HepG2 (cell line): Measurements from ENCODE around the gene ARPC1B. TPM values are rescaled to one million over a fixed set of nuclear protein-coding genes. Genes with fewer than 3 reads are reported as not detected.

Experiments used
- ATAC-seq: fragments of 200-7000 bp; cut with Tn5 transposase; 3 replicates; pipeline ENCODE4 v1.9.1; 2020; ENCODE audit warnings: mild to moderate bottlenecking, moderate library complexity
- BruUV-seq: library from RNA; stranded (reverse); fragments of 400-500 nt; replicated peaks from 2 replicates; lab custom pipeline; 2021; lab: Mats Ljungman, UMichigan
- CTCF ChIA-PET: fragments of 300-600 bp; formaldehyde crosslinking; extraction: SDS; loops from one replicate; lab custom pipeline; 2021; ENCODE audit warnings: low total read pairs, inconsistent platforms, low intra/inter-chr PET ratio; lab: Yijun Ruan, JAX
- POLR2A ChIA-PET: fragments of 350-600 bp; sonication (Branson Sonifier 250); formaldehyde crosslinking; loops from one replicate; lab custom pipeline; 2020; ENCODE audit warnings: antibody characterized with exemption, inconsistent platforms; lab: Yijun Ruan, JAX
- DNase-seq: peaks from one replicate; pipeline ENCODE4 v3.0.0-alpha.2; 2015; ENCODE audit warnings: low spot score
- FAIRE-seq: peaks from 3 replicates; lab custom pipeline; 2011; peaks lifted over from hg19 to GRCh38; lab: Jason Lieb, UNC
- H2AFZ ChIP-seq: one replicate; pipeline ENCODE4 v1.6.1; 2011; ENCODE audit warnings: low read length, inconsistent platforms
- H3K27ac ChIP-seq: fragments of 300-600 bp; 3 replicates; pipeline ENCODE4 v1.8.0; 2011; ENCODE audit warnings: mixed run types, mild to moderate bottlenecking, mixed read lengths, low read length, inconsistent platforms; ENCODE audit not compliant: insufficient read depth; ENCODE audit errors: extremely low read length
- H3K27me3 ChIP-seq, 2 experiments: fragments of 200-600 bp in 1 of 2; 2 replicates in 1 of 2; 3 replicates in 1 of 2; pipeline versions ENCODE4 v1.6.0 to v1.8.0; 2011; ENCODE audit warnings: low read length in 2 of 2, mild to moderate bottlenecking in 2 of 2, moderate library complexity in 2 of 2, inconsistent platforms in 1 of 2; ENCODE audit not compliant: insufficient read depth in 2 of 2, control insufficient read depth in 1 of 2
- H3K36me3 ChIP-seq, 2 experiments: fragments of 200-600 bp in 1 of 2; replicated peaks in 1 of 2; 2 replicates in 1 of 2; 3 replicates in 1 of 2; pipeline versions ENCODE4 v1.5.1 to v1.8.0; 2011; ENCODE audit warnings: low read length in 2 of 2, inconsistent platforms in 1 of 2; ENCODE audit not compliant: insufficient read depth in 2 of 2, control insufficient read depth in 1 of 2
- H3K4me1 ChIP-seq: 2 replicates; pipeline ENCODE4 v1.5.1; 2012; ENCODE audit warnings: low read length, inconsistent platforms; ENCODE audit not compliant: insufficient read depth
- H3K4me2 ChIP-seq: 2 replicates; pipeline ENCODE4 v1.6.0; 2011; ENCODE audit warnings: low read depth, low read length, inconsistent platforms
- H3K4me3 ChIP-seq, 3 experiments: fragments of 200-600 bp in 1 of 3; sonication (generic), shearing (Covaris generic) in 1 of 3; replicated peaks in 1 of 3; 2 replicates each; pipeline ENCODE4 v1.5.1; 2011 to 2016; ENCODE audit warnings: low read length in 3 of 3, inconsistent platforms in 2 of 3, low read depth in 2 of 3, mild to moderate bottlenecking in 2 of 3, control low read depth in 1 of 3, mixed read lengths in 1 of 3; ENCODE audit not compliant: insufficient read depth in 1 of 3
- H3K79me2 ChIP-seq: one replicate; pipeline ENCODE4 v1.6.1; 2011; ENCODE audit warnings: low read length, inconsistent platforms; ENCODE audit not compliant: insufficient read depth
- H3K9ac ChIP-seq: 2 replicates; pipeline ENCODE4 v1.6.0; 2011; ENCODE audit warnings: mild to moderate bottlenecking, low read depth, low read length, inconsistent platforms; ENCODE audit not compliant: insufficient read depth
- H3K9me3 ChIP-seq: 2 replicates; pipeline ENCODE4 v1.5.1; 2012; ENCODE audit warnings: mild to moderate bottlenecking, low read length
- H4K20me1 ChIP-seq: 2 replicates; pipeline ENCODE4 v1.6.0; 2011; ENCODE audit warnings: inconsistent platforms, mild to moderate bottlenecking, low read length, moderate library complexity; ENCODE audit not compliant: insufficient read depth
- RBAK ChIP-seq: sonication (generic); formaldehyde crosslinking; IDR thresholded peaks from 2 replicates; pipeline ENCODE4 v1.5.1; 2020; ENCODE audit warnings: mild to moderate bottlenecking, missing genetic modification reagents
- ZC3H13 ChIP-seq: sonication (generic); formaldehyde crosslinking; IDR thresholded peaks from 2 replicates; pipeline ENCODE4 v1.8.1; 2023; ENCODE audit warnings: mild to moderate bottlenecking, missing genetic modification reagents, moderate library complexity
- ZFY ChIP-seq: sonication (generic); formaldehyde crosslinking; IDR thresholded peaks from 2 replicates; pipeline ENCODE4 v1.4.0; 2020; ENCODE audit warnings: missing genetic modification reagents
- WGBS: methylation state at CpG from one replicate; pipeline ENCODE4 v1.1.6; 2017; ENCODE audit warnings: low lambda C conversion rate; 5-methylcytosine and 5-hydroxymethylcytosine counted together
- in situ Hi-C: cut with HindIII; loops from 2 replicates; pipeline ENCODE4 v1.10.0; 2017; ENCODE audit warnings: low pct_unique_long_range_greater_than_20kb; ENCODE audit not compliant: extremely low pct_ligation_motif_present
- intact Hi-C: fragments of 100-400 bp; cut with micrococcal nuclease; formaldehyde crosslinking; loops from one replicate; pipeline ENCODE4 v1.10.0; 2022; ENCODE audit not compliant: unreplicated experiment
- polyA plus RNA-seq, 8 experiments: library from polyadenylated mRNA; depleted of rRNA in 3 of 8; stranded (reverse) in 7 of 8; unstranded in 1 of 8; fragments of >200 nt; fragmentation: Illumina TruSeq in 4 of 8; extraction: Trizol in 4 of 8; gene quantifications; 2 replicates each; pipeline versions ENCODE4 v1.2.1 to v1.2.3, GENCODE V29; 2011 to 2016; ENCODE audit warnings: low read depth in 4 of 8, missing spikeins in 1 of 8, mixed read lengths in 1 of 8; ENCODE audit not compliant: insufficient read depth in 1 of 8
- total RNA-seq, 5 experiments: library from RNA; depleted of rRNA; stranded (reverse); fragments of >200 nt; fragmentation: Illumina TruSeq; extraction: Trizol; gene quantifications; 2 replicates each; pipeline ENCODE4 v1.2.3, GENCODE V29; 2016; ENCODE audit warnings: low read depth in 1 of 5
- TF ChIP-seq, protein P1 (sequence below): sonication (generic); formaldehyde crosslinking; IDR thresholded peaks from 2 replicates; pipeline ENCODE4; 2020; ENCODE audit warnings: missing genetic modification reagents, mild to moderate bottlenecking, borderline replicate concordance
- TF ChIP-seq, protein P2 (sequence below): sonication (generic); formaldehyde crosslinking; IDR thresholded peaks from 2 replicates; pipeline ENCODE4 v1.5.1; 2020; ENCODE audit warnings: missing genetic modification reagents, mild to moderate bottlenecking, borderline replicate concordance
- TF ChIP-seq, protein P3 (sequence below): IDR thresholded peaks from 2 replicates; pipeline ENCODE4 v1.6.1; 2016; ENCODE audit warnings: low read depth, missing genetic modification reagents, missing compliant biosample characterization
- TF ChIP-seq, protein P4 (sequence below): sonication (generic); formaldehyde crosslinking; IDR thresholded peaks from 2 replicates; pipeline ENCODE4 v1.4.0; 2020; ENCODE audit warnings: missing genetic modification reagents

Gene ARPC1B
- total and polyA plus RNA-seq, 2 of the 13 experiments (the other 11 are each of a cell fraction or from before 2014, with no cell fraction given), result 72.9 to 89.1 TPM

DNA sequence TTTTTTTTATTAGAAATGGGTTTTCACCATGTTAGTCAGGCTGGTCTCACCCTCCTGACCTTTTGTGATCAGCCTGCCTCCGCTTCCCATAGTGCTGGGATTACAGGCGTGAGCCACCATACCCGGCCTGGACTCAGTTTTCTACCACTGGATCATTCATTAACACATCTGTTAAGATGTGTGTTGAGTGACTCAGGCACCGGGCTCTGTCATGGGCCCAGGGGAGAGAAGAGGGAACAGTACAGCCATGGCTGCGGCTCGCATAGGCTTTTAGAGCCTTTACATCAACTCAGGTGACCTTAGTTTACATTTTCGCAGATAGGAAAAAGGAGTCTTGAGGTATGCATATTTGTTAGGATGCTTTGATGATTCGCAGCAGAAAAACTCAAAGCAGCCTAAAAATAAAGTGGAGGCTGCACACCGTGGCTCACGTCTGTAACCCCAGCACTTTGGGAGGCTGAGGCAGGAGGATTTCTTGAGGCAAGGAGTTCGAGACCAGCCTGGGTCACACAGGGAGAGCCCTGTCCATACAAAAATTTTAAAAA lies 3.1 kb upstream of the ARPC1B start (continued):
- TF ChIP-seq, protein P1, sequence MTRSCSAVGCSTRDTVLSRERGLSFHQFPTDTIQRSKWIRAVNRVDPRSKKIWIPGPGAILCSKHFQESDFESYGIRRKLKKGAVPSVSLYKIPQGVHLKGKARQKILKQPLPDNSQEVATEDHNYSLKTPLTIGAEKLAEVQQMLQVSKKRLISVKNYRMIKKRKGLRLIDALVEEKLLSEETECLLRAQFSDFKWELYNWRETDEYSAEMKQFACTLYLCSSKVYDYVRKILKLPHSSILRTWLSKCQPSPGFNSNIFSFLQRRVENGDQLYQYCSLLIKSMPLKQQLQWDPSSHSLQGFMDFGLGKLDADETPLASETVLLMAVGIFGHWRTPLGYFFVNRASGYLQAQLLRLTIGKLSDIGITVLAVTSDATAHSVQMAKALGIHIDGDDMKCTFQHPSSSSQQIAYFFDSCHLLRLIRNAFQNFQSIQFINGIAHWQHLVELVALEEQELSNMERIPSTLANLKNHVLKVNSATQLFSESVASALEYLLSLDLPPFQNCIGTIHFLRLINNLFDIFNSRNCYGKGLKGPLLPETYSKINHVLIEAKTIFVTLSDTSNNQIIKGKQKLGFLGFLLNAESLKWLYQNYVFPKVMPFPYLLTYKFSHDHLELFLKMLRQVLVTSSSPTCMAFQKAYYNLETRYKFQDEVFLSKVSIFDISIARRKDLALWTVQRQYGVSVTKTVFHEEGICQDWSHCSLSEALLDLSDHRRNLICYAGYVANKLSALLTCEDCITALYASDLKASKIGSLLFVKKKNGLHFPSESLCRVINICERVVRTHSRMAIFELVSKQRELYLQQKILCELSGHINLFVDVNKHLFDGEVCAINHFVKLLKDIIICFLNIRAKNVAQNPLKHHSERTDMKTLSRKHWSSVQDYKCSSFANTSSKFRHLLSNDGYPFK, result no peak
- TF ChIP-seq ZFY (CRISPR knock-in tag) (no peak), RBAK (CRISPR knock-in tag) (no peak), ZC3H13 (no peak)
- TF ChIP-seq, protein P2, sequence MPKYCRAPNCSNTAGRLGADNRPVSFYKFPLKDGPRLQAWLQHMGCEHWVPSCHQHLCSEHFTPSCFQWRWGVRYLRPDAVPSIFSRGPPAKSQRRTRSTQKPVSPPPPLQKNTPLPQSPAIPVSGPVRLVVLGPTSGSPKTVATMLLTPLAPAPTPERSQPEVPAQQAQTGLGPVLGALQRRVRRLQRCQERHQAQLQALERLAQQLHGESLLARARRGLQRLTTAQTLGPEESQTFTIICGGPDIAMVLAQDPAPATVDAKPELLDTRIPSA (CRISPR knock-in tag), result no peak

DNA sequence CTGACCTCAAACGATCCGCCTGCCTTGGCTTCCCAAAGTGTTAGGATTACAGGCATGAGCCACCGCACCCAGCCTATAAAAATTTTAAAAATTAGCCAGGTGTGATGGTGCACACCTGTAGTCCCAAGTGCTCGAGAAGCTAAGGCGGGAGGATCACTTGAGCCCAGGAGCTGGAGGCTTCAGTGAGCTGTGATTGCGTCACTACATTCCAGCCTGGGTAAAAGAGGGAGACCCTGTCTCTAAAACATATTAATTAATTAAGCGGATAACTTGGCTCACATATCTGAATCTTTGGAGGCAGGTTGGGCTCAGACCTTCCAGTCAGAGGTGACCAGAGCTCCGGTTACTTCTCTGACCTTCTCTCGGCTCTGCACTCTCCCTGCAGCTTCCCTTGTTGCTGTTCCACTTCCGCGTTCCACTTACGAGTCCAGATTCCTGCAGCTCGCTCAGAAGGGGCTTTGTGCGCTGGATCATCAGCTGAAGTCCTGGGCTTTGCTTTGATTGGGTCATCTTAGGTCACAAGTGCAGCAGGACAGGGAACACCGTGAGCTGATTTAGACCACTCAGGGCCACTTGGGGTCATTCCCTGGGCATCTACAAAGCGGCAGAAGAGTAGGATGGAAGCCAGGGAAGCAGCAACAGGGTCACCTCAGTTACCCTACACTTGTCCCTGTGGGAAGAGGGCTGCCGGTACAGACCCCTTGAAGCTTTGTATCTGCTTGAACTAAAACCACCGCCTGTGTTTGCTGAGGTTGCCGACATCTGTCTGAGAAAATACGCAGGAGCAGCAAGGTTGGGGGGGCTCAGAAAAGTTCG lies 2.0 kb upstream of the ARPC1B start:
- BruUV-seq, result no TSS peak
- peaks cover 39% of the 10 kb centered on the region for H3K4me1 ChIP-seq
- H3K4me2 ChIP-seq, result peak overlapping the region; percentile 96
- H3K27me3 ChIP-seq, result no peaks in the 10 kb centered on the region
- no peaks in the 10 kb centered on the region for H3K36me3 ChIP-seq
- ChIA-PET POLR2A (interaction anchor here (0.8 to 1.6 kb wide), 11 partner anchors 8 to 274 kb away, joined by 3 to 29 read pairs (median 4); partner anchors contain the start of genes ARPC1A, BUD31, CPSF4 and PDAP1), CTCF (no interaction called here)
- peak overlapping the region; percentile 27 to 61 (median 29); a peak in 5 of 6 replicates for H3K4me3 ChIP-seq
- peak; percentile 96 for FAIRE-seq
- peak overlapping the region; percentile 75 for H3K27ac ChIP-seq
- peak; percentile 97 for DNase-seq
- H3K79me2 ChIP-seq, result peaks cover 8% of the 10 kb centered on the region
- no peak overlapping the region for H2AFZ ChIP-seq
- intact Hi-C loops, result loop anchor here (5.0 kb wide), 1 partner anchor 35 kb away; the partner anchor contains the start of genes BUD31 and PDAP1
- peak overlapping the region; percentile 61 for H3K9ac ChIP-seq
- in situ Hi-C loops, result no loop called here
- H4K20me1 ChIP-seq, result 0 out of 2 replicates have a peak, but pooled peaks cover 2% of the 10 kb centered on the region
- no peaks in the 10 kb centered on the region for H3K9me3 ChIP-seq
- 2% methylated on average over 17 of the region's 21 CpGs for WGBS
- peak; percentile 79 for ATAC-seq
- TF ChIP-seq, protein P3, sequence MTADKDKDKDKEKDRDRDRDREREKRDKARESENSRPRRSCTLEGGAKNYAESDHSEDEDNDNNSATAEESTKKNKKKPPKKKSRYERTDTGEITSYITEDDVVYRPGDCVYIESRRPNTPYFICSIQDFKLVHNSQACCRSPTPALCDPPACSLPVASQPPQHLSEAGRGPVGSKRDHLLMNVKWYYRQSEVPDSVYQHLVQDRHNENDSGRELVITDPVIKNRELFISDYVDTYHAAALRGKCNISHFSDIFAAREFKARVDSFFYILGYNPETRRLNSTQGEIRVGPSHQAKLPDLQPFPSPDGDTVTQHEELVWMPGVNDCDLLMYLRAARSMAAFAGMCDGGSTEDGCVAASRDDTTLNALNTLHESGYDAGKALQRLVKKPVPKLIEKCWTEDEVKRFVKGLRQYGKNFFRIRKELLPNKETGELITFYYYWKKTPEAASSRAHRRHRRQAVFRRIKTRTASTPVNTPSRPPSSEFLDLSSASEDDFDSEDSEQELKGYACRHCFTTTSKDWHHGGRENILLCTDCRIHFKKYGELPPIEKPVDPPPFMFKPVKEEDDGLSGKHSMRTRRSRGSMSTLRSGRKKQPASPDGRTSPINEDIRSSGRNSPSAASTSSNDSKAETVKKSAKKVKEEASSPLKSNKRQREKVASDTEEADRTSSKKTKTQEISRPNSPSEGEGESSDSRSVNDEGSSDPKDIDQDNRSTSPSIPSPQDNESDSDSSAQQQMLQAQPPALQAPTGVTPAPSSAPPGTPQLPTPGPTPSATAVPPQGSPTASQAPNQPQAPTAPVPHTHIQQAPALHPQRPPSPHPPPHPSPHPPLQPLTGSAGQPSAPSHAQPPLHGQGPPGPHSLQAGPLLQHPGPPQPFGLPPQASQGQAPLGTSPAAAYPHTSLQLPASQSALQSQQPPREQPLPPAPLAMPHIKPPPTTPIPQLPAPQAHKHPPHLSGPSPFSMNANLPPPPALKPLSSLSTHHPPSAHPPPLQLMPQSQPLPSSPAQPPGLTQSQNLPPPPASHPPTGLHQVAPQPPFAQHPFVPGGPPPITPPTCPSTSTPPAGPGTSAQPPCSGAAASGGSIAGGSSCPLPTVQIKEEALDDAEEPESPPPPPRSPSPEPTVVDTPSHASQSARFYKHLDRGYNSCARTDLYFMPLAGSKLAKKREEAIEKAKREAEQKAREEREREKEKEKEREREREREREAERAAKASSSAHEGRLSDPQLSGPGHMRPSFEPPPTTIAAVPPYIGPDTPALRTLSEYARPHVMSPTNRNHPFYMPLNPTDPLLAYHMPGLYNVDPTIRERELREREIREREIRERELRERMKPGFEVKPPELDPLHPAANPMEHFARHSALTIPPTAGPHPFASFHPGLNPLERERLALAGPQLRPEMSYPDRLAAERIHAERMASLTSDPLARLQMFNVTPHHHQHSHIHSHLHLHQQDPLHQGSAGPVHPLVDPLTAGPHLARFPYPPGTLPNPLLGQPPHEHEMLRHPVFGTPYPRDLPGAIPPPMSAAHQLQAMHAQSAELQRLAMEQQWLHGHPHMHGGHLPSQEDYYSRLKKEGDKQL (CRISPR knock-in tag), result no peak
- TF ChIP-seq, protein P4, sequence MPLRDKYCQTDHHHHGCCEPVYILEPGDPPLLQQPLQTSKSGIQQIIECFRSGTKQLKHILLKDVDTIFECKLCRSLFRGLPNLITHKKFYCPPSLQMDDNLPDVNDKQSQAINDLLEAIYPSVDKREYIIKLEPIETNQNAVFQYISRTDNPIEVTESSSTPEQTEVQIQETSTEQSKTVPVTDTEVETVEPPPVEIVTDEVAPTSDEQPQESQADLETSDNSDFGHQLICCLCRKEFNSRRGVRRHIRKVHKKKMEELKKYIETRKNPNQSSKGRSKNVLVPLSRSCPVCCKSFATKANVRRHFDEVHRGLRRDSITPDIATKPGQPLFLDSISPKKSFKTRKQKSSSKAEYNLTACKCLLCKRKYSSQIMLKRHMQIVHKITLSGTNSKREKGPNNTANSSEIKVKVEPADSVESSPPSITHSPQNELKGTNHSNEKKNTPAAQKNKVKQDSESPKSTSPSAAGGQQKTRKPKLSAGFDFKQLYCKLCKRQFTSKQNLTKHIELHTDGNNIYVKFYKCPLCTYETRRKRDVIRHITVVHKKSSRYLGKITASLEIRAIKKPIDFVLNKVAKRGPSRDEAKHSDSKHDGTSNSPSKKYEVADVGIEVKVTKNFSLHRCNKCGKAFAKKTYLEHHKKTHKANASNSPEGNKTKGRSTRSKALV (CRISPR knock-in tag), result no peak
